Parathyroid adenoma (tissue), 2 donors: Measurements from ENCODE around the gene HDAC9.

Source experiments
- H2AFZ ChIP-seq: fragments of 300-600 bp; sonication (generic); one replicate; pipeline ENCODE4 v1.7.0; 2017; ENCODE audit warnings: antibody characterized with exemption, mild to moderate bottlenecking
- H3K27ac ChIP-seq: fragments of 300-600 bp; sonication (generic); one replicate; pipeline ENCODE4 v1.7.0; 2017
- H3K27me3 ChIP-seq: fragments of 300-600 bp; sonication (generic); one replicate; pipeline ENCODE4 v1.7.0; 2017; ENCODE audit warnings: low read length; ENCODE audit not compliant: control insufficient read depth, insufficient read depth
- H3K36me3 ChIP-seq: fragments of 300-600 bp; sonication (generic); one replicate; pipeline ENCODE4 v1.7.0; 2017; ENCODE audit warnings: low read length; ENCODE audit not compliant: control insufficient read depth, insufficient read depth
- H3K4me1 ChIP-seq: fragments of 300-600 bp; sonication (generic); one replicate; pipeline ENCODE4 v1.7.0; 2017; ENCODE audit warnings: control low read depth
- H3K4me2 ChIP-seq: fragments of 300-600 bp; sonication (generic); one replicate; pipeline ENCODE4 v1.7.0; 2017; ENCODE audit warnings: low read length
- H3K4me3 ChIP-seq: fragments of 300-600 bp; sonication (generic); one replicate; pipeline ENCODE4 v1.7.0; 2017; ENCODE audit warnings: low read depth, low read length
- H3K79me2 ChIP-seq: fragments of 300-600 bp; sonication (generic); one replicate; pipeline ENCODE4 v1.7.0; 2017; ENCODE audit warnings: control low read depth
- H3K9ac ChIP-seq: fragments of 300-600 bp; sonication (generic); one replicate; pipeline ENCODE4 v1.7.0; 2017; ENCODE audit warnings: mild to moderate bottlenecking
- H3K9me3 ChIP-seq: fragments of 300-600 bp; sonication (generic); one replicate; pipeline ENCODE4 v1.7.0; 2017; ENCODE audit warnings: low read length; ENCODE audit not compliant: control insufficient read depth
- CTCF ChIP-seq: fragments of 300-600 bp; sonication (generic); IDR thresholded peaks from one replicate; pipeline ENCODE4 v1.7.0; 2017; ENCODE audit warnings: antibody characterized with exemption, mild to moderate bottlenecking
- donor health status: primary hyperparathyroidism.

The HDAC9 gene

GRCh38 chr7:18572154-18572553 is 76.6 kb downstream of the HDAC9 start:
- Histone ChIP-seq H3K36me3 (no peaks in the 10 kb centered on the region), H3K27ac (no peak overlapping the region), H3K4me2 (no peak overlapping the region), H3K4me1 (no peaks in the 10 kb centered on the region), H3K27me3 (no peaks in the 10 kb centered on the region), H3K9ac (no peak overlapping the region), H3K4me3 (no peak overlapping the region), H3K79me2 (no peaks in the 10 kb centered on the region), H2AFZ (no peak overlapping the region), H3K9me3 (no peaks in the 10 kb centered on the region)
- TF ChIP-seq CTCF = no peak

GRCh38 chr7:18572885-18573284 is 77.3 kb downstream of the HDAC9 start:
- no peaks in the 10 kb centered on the region for H3K79me2 ChIP-seq
- no peak overlapping the region for H3K27ac ChIP-seq
- no peak overlapping the region for H3K4me3 ChIP-seq
- no peak overlapping the region for H3K9ac ChIP-seq
- H3K4me2 ChIP-seq = no peak overlapping the region
- no peak overlapping the region for H2AFZ ChIP-seq
- no peak for TF ChIP-seq CTCF
- no peaks in the 10 kb centered on the region for H3K27me3 ChIP-seq
- no peaks in the 10 kb centered on the region for H3K36me3 ChIP-seq
- H3K4me1 ChIP-seq = no peaks in the 10 kb centered on the region
- H3K9me3 ChIP-seq = no peaks in the 10 kb centered on the region

- no peak overlapping the region for H3K4me2 ChIP-seq
- H3K9me3 ChIP-seq = no peaks in the 10 kb centered on the region
- no peak for TF ChIP-seq CTCF
- no peaks in the 10 kb centered on the region for H3K79me2 ChIP-seq
- no peaks in the 10 kb centered on the region for H3K4me1 ChIP-seq
- H3K4me3 ChIP-seq = no peak overlapping the region
- H3K36me3 ChIP-seq = no peaks in the 10 kb centered on the region
- H2AFZ ChIP-seq = no peak overlapping the region
- no peak overlapping the region for H3K27ac ChIP-seq
- H3K9ac ChIP-seq = no peak overlapping the region
- H3K27me3 ChIP-seq = no peaks in the 10 kb centered on the region
These were observed 78.1 kb downstream of the HDAC9 start for GRCh38 chr7:18573410-18574234.

- no peak for TF ChIP-seq CTCF
- Histone ChIP-seq H3K27me3 (no peaks in the 10 kb centered on the region), H3K27ac (no peak overlapping the region), H3K4me3 (no peak overlapping the region), H3K79me2 (no peaks in the 10 kb centered on the region), H3K4me2 (no peak overlapping the region), H3K36me3 (no peaks in the 10 kb centered on the region), H3K9ac (no peak overlapping the region), H3K4me1 (no peaks in the 10 kb centered on the region), H3K9me3 (no peaks in the 10 kb centered on the region), H2AFZ (no peak overlapping the region)
These were observed 78.6 kb downstream of the HDAC9 start for GRCh38 chr7:18574235-18574540.

GRCh38 chr7:18574676-18575075 is 79.1 kb downstream of the HDAC9 start:
- Histone ChIP-seq H3K79me2 (no peaks in the 10 kb centered on the region), H2AFZ (no peak overlapping the region), H3K36me3 (no peaks in the 10 kb centered on the region), H3K4me2 (no peak overlapping the region), H3K27me3 (no peaks in the 10 kb centered on the region), H3K9ac (no peak overlapping the region), H3K27ac (no peak overlapping the region), H3K4me1 (no peaks in the 10 kb centered on the region), H3K4me3 (no peak overlapping the region), H3K9me3 (no peaks in the 10 kb centered on the region)
- no peak for TF ChIP-seq CTCF
